GM19324 (cell line): ENCODE data around the gene SPATA13.

Experiments
- ATAC-seq: cut with Tn5 transposase; IDR thresholded peaks from one replicate; pipeline ENCODE4 v1.9.1; 2021; ENCODE audit warnings: mild to moderate bottlenecking, moderate library complexity; ENCODE audit not compliant: unreplicated experiment, low FRiP score

SPATA13 gene

DNA sequence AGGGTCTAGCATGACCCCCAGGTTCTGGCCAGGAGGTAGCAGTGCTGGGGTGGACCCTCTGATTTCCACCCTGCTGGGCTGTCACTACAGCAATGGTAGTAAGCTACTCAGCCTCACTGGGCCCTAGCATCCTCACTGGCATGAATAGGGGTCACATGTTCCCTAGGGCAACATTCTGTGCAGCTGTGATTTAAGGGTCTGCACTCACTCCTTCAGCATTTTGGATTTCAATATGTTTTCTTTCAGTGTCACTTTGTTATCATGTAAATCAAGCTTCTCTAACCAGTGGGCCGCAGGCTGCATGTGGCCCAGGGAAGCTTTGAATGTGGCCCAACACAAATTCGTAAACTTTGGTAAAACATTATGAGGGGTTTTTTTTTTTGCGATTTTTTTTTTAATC is 57.8 kb downstream of the SPATA13 start:
- no peak for ATAC-seq

DNA sequence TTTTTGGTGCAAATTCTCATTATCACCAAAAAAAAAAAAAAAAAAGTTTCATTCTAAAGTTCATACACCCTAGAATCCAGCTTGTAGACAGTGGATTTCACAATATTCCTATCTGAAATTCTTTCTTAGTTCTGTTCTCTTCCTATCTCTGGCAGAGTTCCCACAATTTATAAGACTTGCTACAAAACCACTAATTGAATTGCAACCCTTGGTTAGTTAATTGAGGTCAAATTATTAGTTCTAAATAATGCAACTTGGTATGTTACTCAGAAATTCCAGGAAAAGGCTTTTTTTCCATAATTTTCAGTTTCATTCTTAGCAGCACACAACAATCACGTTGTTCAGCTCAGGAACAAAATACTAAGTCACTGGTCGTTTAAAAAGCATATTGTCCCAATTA is 58.5 kb downstream of the SPATA13 start:
- no peak for ATAC-seq

DNA sequence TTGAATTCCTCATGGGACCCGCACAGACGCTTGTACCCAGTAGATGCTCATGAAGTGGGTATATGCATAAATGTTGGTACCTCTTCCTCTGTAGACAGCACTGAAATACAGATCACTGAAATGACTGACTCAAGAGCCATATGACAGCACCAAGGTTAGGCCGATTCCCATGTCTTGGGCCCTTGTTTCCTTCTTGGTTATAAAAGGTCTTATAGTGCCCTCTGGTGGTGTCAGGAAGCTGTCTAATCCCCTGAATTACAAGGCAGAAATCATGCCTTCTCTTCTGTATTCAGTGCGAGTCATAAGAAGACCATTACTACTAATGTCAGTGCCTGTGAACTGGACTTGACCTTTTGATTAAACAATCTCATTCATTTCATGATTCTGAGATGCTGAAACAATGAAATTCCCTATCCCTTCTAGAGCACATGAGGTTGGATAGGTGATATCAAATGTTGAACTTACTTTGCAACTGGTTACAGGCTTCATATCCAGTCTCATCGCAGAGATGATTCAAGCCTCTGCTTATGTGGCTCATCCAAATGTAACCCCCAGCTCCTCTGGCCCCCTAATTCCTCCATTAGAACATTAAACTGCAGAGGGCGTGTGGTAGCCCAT is 59.7 kb downstream of the SPATA13 start:
- no peak for ATAC-seq

DNA sequence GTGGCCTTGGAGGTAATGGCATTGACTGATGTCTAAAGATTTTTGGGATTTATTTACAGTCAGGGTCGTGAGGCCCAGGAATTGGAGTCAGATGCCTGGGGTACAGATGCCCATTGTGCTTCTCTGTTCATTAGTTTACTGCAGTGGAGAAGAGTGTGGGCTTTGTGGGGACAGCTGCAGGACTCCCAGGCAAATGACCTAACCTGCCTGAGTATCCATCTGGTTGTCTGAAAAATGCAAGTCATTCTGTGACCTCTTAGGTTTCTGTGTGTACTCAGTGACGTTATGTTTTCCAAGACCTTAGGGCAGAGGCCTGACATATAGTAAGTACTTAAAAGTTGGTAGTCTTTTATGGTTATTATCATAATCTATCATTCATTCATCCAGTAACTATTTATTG is 60.5 kb downstream of the SPATA13 start:
- no peak for ATAC-seq

DNA sequence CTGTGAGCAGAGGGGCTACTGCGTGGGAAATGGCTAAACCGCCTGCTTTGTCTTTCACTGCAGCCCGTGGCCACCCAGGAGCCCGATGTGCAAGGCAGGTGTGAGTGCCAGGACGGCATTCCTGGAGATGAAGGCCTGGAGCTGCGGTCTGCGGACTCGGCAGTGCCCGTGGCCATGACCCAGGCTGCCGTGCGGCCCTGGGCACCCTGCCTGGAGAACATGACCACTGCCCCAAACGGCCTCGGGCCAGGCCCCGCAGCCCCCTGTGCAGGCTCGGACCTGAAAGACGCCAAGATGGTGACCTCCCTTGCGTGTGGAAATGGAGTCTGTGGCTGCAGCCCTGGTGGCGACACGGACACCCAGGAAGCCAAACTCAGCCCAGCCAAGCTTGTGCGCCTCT is 62.2 kb downstream of the SPATA13 start:
- ATAC-seq: no peak

DNA sequence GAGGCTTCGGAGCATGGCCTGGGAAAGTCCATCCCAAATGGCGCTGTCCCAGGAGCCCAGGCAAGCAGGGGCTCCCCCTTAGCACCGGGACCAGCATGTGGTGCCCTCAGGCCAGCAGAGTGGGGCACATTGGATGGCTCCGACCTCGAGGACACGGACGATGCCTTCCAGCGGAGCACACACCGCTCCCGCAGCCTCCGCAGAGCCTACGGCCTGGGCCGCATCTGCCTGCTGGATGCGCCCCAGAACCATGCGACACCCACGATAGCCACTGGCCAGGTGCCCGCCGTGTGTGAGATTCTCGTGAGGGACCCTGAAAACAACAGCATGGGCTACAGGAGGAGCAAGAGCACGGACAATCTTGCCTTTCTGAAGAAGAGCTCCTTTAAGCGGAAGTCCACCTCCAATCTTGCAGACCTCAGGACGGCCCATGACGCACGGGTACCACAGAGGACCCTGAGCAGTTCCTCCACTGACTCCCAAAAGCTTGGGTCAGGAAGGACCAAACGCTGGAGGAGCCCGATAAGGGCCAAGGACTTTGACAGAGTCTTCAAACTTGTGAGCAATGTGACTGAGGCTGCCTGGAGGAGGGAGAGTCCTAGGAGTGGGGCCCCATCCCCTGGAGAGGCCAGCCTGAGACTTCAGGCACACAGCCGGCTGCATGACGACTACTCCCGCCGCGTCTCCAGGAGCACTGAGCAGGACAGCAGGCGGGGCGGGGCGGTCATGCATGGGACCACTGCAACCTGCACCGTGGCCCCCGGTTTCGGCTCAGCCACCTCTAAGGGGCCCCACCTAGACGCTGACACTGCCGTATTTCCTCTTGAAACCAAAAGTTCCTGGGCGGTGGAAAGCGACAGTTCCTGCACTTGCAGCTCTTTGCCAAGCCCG is 63.1 kb downstream of the SPATA13 start:
- no peak for ATAC-seq

DNA sequence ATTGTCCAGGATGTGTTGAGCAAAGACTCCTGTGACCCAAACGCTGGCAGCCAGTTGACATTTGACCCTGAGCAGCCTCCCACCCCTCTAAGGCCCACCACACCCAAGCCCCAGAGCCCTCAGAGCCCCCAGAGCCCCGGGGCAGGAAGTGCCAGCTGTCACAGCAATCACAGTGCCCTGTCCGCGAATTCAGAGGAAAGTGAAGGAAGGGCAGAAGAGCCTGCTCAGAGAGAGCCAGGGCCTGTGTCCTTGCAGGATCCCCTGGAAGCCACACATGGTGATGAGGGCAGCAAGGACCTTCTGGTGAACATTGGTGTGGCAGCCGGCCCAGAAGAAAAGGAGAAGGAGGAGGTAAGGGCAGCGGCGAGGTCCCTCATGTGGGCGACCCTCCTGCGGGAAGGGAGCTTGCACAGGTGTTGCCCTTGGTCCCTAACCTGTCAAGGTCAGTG is 63.7 kb downstream of the SPATA13 start:
- no peak for ATAC-seq

DNA sequence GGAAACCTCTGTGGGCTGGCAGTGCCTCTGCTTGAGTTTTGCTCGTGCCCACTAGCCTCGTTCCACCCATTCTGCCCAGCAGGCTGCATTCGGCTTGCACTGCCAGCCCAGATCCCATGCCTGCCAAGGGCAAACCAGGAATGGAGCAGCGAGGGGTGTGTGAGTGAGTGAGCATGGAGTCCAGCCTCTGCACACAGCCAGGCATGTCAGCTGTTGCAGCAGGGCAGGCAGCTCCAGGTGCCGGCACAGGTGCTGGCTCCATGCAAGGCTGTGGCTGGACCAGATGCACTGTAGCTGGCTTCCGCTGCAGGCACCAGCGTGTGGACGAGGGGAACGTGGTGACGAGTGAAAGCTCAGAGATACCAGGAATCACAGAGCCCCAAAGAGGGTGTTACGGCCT is 64.5 kb downstream of the SPATA13 start:
- no peak for ATAC-seq

DNA sequence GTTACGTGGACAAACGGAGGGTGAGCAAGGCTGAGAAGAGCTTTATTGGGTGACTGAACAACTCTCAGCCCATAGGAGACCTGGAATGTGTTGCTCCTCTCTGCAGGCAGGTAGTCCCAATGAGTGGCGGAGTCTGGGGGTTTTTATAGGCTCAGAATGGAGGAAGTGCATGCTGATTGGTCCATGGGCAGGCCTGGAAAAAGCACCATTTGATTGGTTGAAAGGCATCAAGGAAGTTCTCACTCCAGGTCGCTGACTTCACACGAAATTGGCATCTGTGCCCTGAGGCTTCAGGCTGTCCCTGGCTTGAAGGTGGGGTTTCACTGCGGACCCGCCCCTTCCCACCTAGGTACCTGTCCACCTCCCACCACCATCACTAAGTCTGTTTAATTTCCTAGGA is 65.4 kb downstream of the SPATA13 start:
- no peak for ATAC-seq

DNA sequence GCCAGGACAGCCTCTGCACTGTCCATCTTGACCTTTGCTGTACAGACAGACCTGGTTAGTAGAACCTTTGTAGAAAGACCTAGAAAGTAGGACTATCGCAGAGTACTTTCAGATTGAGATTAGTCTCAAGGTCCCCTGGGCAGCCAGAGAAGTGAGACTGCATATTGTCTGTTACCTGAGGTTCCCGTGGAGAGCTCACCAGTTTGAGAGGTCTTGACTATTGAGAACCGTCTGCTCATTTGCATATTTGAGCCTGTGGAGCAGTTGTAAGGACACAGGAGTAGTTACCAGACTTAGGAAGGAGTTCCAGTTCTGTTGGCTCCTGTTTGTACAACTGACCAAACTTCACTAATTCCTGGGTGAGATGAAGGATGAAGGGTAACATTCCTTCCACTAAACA is 66.2 kb downstream of the SPATA13 start:
- no peak for ATAC-seq

DNA sequence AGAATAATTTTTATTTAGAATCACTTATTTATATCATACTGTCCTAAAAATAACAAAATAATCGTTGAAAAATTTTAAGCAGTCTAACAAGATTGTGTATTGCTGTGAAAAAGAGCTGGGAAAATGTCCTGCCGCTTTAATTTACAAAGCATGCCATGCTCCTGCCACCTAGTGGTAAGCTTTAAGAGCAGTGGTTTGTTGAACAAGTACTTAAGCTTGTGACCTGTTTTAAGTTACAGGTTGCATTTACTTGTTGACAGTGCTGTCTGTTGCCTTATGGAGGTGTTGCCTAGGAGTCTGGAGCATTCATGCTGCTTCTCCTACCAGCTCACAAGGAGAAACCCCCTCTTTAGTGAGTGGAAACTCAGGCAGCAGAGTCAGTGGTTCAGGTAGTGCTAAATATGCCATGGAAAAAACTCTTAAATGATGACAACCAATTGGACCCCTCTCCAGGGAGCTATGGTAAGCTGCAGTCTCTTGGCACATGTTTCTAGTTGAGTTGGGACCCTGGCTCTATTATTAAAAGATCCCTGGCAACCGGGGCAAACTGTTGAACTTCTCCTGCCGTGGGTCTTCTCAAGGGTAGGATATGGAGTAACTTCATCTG is 68.4 kb downstream of the SPATA13 start:
- no peak for ATAC-seq

DNA sequence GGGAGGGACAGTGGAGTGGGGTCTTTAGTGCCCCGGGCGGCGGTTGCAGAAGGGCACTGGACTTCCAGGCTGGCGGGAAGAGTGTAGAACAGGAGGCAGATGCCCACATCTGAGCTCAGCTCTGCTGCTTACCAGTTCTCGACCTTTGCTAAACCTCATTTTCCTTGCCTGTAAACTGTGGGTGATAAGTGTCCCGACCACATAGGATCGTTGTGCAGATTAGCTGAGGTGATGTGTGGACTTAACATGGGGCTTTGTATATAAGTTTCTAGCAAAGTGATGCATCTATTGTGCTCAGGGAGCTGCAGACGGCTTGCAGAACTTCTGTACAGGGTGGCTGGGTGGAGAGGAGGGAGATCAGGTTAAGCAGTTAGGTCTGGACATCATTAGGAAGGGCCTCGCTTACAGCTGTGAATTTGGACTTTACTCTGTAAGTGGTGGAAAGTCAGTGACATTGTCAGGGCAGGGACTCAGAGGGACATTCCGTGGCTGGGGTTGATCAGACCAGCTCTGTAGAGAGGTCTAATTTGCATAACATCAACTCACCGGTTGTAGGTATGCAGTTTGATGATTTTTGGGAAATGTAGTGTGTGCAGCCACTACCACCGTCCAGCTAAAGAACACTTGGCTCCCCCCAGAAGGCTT is 70.0 kb downstream of the SPATA13 start:
- no peak for ATAC-seq

DNA sequence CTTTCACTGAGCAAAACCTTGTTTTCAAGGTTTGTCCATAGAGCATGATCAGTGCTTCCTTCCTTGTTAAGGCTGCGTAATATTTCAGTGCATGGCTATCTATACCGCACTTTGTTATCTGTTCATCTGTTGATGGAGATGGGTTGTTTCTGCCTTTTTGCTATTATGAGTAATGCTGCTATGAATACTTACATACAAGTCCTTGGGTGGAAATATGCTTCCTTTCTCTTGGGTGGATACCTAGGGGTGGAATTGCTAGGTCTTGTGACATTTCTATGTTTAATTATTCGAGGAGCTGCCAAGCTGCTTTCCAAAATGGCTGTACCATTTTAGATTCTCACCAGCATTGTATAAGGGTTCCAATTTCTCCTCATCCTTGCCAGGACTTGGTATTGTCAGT is 70.9 kb downstream of the SPATA13 start:
- no peak for ATAC-seq

DNA sequence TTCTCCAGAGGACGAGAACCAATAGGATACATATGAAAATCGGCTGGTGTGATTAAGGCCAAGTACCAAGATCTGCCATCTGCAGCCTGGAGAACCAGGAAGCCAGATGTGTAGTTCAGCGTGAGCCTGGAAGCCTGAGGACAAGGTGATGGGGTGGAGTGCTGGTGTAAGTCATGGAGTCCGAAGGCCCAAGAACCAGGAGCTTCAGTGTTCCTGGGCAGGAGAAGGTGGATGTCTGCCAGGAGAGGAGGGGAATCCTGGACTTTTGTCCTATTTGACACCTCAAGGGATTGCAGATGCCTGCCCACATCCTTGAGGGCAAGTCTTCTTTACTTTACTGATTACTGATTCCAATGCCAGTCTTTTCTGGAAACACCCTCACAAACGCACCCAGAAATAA is 71.5 kb downstream of the SPATA13 start:
- no peak for ATAC-seq

DNA sequence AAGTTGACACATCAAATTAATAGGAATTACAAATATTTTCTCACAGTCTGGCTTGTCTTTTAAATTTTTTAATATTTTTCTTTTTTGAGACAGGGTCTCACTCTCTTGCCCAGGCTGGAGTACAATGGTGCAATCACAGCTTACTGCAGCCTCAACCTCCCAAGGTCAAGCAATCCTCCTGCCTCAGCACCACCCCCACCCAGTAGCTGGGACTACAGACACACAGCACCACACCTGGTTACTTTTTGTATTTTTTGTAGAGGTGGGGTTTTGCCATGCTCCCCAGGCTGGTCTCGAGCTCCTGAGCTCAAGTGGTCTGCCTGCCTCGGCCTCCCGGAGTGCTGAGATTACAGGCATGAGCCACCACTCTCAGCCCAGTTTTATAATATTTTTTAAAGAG is 72.0 kb downstream of the SPATA13 start:
- no peak for ATAC-seq

DNA sequence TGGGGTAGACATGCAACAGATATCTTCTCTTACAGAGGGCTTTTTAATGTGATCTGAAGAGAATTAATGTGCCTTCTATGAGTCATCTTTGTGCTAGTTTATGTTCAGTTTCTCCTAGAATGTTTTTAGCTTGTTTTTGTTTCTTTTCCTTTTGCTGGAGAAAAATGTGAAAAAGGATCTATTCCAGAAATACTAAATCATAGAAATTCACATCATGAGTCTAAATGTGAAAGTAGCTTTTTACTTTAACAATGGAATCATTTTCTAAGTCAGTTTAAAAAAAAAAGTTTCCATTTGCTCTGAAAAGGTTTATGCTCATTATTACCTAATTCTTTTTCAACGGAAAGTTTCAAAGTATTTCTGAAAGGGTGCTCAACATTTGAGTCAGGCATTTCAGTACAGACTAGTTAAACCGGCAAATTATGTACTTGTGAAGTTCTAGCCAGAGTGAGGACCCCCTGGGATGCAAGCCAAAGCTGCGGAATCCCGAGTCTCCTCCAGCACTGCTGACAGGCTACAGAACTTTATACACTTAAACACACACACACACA is 72.9 kb downstream of the SPATA13 start:
- no peak for ATAC-seq

DNA sequence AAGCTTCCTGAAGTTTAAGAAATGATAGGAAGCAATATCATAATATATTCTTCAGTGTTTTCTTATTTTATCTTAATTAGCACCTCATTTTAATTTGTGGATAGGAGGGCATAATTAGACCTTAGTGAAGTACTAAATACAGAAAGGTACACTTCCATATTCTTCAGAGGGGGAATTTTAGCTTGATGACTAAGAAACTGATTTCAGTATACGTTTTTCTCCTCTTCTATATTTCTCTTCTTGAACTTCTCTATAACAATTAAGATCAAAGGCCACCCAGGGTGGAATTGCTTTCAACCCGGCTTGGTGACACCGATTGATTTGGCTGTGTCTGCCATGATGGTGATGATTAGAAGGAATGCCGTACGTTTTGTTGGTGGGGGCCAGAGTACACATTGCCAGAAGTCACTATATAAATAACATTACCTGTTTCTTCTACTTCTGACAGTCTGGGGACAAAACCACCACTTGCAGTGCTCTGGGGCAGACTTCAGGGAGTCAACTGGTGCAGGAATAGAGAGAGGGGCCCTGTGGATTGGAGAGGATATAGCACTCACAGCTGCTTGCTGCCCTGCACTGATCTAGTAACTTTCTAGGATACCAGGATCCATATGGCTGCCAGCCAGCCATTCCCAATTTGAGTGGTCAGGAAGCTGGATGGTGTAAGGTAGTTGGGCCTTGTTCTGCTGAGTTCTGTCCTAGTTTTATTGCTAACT is 73.8 kb downstream of the SPATA13 start:
- ATAC-seq: no peak

DNA sequence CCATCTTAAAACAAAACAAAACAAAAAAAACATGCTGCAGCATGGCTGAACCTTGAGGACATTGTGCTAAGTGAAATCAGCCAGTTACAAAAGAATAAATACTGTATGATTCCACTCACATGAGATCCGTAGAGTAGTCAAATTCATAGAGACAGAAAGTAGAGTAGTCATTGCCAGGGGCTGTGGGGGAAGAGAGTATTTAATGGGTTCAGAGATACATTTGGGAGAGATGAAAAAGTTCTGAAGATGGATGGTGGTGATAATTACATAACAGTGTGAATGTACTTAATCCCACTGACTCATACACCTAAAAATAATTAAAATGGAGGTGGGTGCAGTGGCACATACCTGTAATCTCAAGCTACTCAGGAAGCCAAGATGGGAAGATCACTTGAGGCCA is 76.8 kb downstream of the SPATA13 start:
- ATAC-seq: no peak

DNA sequence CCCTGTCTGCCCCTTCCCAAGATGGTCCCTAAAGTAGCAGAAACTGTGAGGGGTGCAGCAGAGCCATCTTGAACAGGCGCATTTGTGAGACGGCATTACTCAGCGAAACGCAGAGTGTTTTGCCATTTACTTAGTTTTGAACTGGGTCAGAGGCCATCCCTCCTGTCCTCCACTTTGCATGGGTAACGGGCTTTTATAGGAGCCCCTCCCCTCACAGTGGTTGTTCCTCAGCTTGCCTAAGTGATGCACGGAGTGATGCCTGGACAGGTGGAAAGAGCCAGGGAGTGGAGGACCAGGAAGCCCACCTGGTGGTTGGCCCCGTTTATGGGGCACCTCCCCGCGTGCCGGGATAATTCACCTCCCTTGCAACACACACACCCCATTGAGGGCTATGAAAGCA is 80.8 kb downstream of the SPATA13 start:
- no peak for ATAC-seq

DNA sequence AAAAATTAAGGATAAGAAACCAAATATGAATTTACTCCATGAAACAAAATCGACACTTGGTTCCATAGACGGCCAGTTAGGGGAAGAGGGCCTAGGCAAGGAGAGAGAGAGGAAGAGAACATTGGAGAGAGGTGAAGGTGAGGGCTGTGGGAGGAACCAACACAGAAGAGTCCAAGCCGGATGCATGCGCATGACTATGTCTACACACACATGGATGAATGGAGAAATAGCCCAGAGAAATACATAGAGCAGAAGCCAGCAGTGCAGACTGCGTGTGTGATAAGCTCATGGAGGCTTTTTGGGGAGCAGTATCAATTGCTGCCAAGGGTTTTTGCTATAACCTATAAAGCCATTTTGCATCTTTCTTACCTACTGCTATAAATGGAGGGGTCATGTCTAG is 81.6 kb downstream of the SPATA13 start:
- no peak for ATAC-seq
